DMS79 (cell line): Measurements from ENCODE around the gene TSSK3.
"Not testable (repeated sequence)": the region's sequence is repeated elsewhere in the genome, so short reads cannot be mapped to it uniquely, and the experiment has no call there.

Experiments used
- DNase-seq: peaks from one replicate; lab custom pipeline; 2025; lab: John Stamatoyannopoulos, UW

Gene TSSK3

DNA sequence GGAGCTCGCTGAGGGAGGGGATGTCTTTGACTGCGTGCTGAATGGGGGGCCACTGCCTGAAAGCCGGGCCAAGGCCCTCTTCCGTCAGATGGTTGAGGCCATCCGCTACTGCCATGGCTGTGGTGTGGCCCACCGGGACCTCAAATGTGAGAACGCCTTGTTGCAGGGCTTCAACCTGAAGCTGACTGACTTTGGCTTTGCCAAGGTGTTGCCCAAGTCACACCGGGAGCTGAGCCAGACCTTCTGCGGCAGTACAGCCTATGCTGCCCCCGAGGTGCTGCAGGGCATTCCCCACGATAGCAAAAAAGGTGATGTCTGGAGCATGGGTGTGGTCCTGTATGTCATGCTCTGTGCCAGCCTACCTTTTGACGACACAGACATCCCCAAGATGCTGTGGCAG, 1.4 kb downstream of the TSSK3 start:
- DNase-seq: no peak

DNA sequence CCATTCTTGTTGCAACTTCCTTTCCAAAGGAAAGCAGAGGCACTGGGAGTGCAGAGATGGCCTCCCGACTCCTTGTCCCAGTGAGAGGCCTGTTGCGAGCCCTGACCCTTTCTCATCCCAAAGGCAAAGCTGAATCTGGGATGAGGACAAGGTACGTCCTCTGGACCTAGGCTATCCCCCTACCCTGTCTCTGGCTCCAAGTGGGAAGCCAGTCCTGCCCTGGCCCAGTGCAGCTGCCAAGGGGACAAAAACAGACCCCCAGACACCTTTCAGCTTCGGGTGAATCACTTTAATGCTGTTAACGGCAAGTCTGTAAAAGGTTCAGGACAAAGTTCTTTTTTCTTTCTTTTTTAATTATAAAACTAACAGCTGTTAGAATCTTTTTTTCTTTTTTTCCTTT, 2.5 kb downstream of the TSSK3 start:
- DNase-seq: no peak

DNA sequence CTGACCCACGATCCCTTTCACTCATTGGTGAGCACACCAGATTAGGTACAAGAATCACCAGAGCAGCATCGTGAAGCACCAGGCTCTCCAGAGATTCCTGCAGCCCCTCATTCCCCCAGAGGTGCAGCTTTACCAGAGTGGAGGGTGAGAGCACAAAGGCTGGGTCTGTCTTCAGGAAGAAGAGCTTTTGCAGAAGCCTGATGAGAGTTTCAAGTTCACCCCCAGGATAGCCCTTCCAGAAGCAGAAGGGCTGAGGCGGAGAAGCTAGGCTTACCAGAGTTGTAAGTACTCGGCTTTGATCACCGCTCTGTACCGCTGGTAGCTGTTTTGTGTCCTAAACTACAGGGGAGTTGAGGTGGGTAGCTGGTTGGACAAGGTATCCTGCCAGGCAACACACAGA, 3.1 kb downstream of the TSSK3 start:
- DNase-seq: no peak

DNA sequence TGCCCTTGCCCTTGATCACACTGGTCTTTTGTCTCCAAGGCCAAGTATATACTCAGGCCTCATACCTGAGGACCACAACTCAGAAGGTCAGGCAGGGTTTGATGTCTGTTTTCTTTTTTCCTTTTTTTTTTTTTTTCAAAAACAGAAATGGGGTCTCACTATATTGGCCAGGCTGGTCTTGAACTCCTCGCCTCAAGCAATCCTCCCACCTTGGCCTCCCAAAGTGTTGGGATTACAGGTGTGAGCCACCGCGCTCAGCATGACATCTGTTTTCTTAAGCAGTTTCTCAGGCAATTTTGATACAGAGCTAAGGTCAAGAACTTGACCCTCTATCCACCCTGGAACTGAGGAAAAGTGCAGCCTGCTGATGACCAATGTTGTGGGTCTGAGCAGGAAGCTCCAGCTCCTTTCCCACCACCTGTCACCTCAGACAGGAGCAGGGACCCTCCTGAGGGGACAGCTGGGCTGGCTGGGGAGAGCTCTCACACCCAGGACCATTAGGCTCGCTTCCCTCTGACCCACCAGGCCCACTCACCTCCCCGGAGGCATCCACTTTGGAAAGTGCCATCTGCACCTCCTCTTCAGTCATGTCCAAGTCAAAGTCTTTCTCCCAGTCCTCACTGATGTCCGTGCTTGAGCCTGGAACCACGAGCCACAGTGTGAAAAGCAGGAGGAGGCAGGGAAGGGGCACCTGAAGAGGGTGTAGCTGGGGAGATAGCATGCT, 5.7 kb downstream of the TSSK3 start:
- no peak for DNase-seq

DNA sequence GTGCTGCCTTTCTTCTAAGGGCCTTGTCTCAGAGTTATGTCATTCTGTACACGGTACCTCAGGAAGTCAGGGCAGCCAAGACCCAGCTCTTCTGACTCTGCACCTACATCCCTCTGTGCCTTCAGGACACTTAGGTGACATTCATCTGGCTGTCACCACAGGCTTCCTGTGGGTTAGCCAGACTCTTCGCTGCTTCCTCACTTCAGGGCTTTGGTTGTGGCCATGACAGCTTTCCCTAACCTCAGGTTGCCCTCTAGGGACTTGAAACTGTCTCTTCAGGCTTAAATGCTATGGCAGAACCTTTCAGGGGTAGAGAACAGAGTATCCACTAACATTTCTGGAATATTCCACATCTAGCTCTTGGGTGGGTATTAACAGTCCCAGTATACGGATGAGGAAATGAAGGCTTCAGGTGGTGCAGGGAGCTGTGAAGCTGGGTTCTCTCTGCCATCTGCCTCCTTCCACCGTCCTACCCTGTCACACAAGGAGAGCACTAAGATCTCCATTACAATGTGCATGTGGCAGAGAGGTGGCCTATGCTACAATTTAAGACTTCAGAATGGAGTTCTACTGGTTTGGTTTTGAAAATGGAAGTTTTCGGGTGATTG, 9.9 kb downstream of the TSSK3 start:
- no peak for DNase-seq

DNA sequence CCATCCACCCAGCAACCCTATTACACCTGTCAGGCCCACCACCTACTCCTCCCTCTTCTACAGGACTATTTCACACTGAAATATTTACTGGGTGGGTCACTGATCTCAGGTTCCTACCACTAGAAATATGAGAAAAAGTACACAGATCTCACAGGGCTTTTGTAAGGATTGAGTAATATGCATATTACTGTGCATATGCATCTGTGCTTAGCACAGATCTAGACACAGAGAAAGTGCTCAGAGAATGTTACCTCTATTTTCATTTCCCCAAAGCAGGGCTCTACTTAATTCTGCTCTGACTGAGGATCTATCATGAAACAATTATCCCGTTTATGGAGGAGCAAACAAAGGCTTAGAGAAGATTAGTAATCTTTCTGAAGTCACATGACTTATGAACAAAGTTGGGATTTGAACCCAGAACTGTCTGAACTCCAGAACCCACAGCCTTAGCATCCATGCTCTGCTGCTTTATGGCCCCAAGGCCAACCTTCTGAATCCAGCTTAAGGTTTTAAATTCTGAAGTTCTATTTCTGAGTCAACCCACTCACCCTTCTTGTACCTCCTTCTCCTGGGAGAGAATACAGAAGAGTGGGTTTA, 11.8 kb downstream of the TSSK3 start:
- no peak for DNase-seq

DNA sequence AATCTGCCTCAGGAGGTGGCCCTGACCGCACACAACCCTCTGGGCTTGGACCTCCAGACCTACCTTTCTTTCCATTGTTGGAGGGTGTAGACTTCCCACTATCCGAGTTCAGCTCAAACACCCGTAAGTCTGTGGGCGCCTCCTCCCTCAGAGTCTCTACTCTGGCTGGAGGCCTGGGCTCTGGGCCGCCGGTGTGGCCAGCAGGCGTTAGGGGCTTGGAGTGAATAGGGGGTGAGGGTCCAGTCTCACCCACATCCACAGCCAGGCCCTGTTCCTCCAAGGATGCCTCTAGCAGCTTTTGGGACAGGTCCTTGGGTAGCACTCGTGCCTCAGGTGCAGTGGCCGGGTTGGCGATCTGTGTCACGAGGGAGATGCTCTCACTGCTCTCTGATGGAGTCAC, 13.9 kb downstream of the TSSK3 start:
- DNase-seq: no peak

DNA sequence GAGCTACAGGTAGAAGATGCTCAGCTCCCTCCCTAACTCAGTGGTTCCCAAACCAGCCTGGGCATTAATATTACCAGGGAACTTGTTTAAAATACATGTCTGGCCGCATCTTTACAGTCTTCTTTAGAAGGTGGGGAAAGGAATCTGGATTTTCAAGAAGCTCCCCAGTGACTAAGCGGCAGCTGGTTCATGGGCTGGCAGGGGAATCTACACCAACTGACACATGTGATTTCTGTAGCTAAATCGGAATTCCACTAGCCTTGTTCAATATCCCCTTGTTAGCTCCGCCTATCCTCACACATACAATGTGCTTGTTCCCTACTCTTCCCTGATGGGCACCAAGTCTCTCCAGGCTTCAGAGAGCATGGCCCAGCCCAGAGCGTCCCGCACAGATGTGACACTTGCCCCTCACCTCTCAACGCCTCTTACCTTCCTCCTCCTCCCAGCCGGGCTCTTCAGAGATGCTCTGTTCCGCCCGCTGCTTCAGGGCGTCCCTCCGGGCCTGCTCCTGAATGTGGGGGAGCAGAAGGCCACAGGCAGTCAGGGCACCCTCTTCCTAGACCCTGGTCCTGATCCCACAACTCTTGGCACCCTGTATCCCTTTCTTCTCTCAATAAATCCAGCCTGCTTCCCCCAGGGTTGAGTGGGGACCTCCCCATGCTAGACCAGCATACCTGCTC, 15.3 kb downstream of the TSSK3 start:
- DNase-seq: no peak

DNA sequence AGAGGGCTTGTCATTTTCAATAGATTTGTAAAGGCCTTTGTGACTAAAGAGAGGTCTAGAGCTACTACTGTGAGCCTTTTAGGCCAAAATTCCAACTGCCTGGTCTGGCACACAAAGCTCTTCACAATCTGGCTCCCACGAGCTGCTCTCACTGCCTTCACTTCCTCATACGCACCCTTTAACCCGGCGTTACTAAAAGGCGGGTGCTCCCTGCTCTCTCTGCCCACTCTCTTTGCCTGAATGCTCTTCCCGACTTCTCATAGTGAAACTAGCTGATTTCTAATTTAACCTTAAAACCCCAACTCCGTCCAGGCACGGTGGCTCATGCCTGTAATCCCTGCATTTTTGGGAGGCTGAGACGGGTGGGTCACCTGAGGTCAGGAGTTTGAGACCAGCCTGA, 17.7 kb downstream of the TSSK3 start:
- no peak for DNase-seq

DNA sequence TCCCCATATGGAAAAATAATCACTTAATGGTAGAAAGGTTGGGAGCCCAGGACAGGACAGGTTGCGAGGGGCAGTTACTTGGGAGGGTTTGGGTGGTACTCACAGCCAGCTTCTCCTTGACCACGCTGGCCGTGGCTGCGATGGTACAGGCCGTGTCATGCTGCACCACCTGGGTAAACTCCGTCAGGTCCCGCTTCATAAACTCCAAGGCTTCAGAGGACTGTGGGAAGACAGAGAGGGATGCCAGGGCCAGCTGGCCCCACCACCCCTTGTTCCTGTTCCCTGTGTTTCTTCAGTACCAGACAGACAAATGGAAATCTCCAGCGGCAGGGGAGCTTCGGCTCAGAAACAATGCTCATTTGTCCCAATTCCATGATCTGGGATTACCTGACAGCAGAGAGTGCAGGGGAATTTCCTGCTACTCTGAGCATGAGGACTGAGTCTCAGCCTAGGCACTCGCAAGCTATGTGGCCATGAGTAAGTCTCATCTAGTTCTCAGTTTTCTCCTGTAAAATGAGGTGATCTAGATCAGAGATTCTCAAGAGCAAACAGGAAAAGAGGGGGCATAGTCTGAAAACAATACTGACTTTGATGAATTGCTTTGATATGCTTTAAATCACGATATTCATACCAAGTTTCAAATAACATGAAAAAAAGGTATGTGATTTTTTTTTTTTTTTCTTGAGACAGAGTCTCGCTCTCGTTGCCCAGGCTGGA, 24.5 kb downstream of the TSSK3 start:
- DNase-seq: no peak

DNA sequence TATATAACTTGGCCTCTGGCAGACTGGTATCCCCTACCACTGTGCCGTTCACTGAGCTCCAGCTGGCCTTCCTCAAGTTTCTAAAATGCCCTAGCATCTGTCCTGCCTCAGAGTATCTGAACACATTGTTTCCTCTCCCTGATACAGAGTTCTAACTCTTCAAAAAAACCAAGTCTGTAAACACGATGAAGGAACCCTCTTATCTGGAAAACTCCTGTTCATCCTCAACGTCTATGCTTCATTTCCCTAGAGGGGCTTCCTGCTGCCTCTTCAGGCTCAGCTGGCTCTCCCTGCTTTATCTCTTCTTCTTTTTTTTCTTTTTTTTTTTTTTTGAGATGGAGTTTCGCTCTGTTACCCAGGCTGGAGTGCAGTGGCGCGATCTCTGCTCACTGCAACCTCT, 26.3 kb downstream of the TSSK3 start:
- no peak for DNase-seq

DNA sequence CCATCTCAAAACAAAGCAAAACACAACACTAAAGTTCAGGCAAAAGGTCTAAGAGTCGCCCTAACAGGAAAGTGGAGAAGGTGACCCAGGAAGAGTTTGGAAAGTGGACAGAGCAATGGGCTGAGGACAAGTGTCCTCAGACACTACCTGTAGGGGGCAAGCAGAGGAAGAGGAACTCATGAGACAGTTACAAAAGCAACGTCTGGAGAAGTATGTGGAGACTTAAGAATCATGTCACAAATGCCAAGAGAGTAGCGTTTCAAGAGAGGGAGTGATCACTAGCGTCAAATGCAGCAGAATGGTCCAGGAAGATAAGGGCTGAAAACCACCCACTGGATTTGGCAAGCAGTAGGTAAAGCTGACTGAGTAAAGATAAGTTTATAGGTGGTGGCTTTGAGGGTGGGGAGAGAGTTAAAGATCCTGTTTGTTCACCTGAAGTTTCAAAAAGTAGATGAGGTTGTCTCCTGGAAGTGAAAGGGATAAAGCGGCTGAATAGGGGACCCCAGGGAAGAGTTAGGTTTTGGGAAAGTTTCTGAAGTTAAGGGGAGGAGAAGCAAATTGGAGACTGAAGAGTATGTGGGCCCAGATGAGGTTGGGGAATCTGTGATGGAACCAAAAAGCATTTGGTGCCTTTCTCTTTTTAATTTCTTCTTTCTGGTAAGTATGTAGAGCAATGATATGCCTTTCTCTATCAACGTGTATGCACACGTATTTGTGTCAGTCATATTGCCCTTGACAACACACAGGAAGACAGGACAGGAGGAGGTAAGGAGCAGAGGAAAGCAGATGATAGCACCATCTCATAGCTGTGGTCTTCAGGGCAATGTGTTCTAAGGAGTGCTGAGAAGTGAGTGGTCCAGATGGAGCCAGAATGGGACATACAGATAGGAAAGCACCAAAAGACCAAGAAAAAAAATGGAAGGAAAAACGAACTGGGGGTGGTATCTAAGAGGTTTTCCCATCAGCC, 28.8 kb downstream of the TSSK3 start:
- DNase-seq: no peak

DNA sequence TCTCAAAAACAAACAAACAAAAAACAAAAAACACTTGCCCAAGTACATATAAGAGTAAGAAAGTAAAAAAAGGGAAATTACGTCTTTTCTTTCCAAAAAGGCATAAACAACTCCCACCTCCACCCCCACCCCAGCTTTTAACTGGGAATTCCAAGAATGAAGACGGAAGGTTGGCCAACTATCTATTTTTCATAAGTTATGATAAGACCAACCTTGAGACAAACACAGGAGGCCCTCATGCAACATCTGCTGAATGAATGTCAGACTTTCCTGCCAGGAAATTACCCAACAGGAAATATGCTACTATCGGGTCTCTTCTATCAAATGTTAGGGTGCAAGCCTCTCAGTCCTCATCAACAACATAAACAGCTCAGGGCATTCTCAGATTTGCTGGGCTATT, 30.0 kb downstream of the TSSK3 start:
- no peak for DNase-seq

DNA sequence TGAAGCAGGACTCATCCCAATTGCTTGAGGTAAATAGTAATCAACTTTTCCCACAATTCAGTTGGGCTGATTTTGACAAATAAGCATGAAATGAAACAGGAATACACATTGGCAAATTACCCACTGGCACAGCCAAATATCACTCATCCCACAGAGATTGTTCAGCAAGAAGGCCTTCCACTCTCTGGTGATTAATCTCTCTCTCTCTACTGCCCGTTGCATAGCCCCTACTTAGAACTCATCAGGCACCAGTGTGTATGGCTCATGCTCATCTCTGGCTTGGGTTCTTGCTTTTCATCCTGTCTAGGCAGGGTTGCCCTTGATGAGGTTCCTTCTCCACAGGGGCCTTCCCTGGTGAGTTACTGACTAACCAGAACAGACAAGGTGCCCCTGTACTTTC, 30.8 kb downstream of the TSSK3 start:
- no peak for DNase-seq

DNA sequence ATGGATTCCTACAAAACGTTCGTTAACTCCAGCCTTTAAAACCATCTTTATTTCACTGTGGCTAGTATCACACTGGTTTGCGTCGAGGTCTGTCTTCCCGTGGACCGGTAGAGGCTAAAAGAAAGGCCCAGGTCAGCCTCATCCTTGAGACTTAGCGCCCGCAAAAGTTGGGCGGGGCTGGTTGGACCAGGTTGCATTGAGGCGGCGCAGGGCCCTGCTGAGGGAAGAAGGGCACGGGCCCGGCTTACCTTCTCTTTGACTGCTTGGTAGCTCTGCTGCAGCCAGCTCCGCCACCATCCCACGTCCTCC, 31.4 kb downstream of the TSSK3 start:
- DNase-seq: no peak

DNA sequence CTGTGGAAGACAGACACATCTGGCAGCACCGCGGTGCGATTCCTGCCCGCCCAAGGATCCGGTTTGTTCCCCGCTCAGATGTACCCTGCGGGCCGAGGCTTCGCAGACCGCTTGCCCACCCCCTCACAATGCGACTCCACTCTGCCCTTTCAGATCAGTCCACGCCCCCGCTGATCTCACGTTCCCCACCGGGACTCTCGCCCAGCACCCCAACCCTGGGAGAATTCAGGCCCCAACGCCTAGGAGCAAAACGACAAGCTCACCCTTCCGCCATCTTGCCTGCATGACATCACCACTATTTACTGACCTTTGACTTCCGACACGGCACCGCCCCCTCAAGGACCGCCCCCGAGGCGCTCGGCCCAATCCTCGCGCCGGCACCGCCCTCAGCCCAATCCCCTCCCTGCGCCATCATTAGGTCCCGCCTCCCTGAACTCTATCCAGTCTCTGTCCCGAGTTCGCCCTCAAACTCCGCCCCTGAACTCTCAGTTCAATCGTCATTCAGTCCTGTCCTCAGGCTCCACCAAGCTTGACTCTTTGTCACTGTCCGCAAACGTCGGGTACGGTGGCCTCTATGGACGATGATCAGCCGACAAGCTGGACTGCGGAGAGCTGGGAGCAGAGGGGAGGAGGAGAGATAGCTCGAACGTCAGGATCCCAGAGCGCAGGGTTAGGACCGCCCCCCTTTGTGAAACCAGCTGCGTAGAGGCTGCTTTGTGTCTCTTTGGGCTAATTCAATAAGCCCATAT, 32.0 kb downstream of the TSSK3 start, which contains the start of gene BSDC1:
BSDC1 (minus strand) TSS at position 301 of the 749 bp plus-strand sequence; CDS start at position 274, 27 bp downstream.
- DNase-seq: peak; percentile 100

DNA sequence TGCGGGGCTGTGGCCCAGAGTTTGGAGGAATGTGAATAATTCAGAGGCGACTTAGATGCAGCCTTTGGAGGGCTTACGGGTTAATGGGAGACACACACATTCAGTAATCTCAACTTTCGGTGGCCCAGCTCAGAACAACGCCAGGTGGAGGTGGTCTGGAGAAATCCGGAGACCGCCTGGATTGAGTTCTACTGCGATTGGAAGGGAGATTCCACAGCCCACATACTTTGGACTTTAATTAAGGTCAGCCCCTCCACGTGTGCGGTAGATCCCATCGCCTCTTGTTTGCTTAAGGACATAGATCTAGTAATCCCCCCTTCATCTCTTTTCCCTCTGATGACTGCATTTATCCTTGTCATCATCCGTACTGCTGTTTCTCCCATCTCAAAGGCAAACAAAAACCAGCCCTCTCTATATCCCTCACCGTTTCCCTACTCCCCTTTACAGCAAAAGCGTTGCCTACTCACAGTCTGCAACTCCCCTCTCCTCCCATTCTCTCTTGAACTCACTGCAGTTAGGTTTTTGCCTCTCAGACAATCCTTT, 32.6 kb downstream of the TSSK3 start:
- DNase-seq: peak; percentile 71

DNA sequence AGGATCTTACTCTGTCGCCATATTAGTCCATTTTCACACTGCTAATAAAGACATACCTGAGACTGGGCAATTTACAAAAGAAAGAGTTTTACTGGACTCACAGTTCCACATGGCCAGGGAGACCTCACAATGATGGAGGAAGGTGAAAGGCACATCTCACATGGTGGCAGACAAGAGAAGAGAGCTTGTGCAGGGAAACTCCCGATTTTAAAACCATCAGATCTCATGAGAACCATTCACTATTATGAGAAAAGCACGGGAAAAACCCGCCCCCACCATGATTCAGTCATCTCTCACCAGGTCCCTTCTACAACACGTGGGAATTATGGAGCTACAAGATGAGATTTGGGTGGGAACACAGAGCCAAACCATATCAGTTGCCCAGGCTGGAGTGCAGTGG, 34.2 kb downstream of the TSSK3 start:
- DNase-seq: not testable (repeated sequence)

DNA sequence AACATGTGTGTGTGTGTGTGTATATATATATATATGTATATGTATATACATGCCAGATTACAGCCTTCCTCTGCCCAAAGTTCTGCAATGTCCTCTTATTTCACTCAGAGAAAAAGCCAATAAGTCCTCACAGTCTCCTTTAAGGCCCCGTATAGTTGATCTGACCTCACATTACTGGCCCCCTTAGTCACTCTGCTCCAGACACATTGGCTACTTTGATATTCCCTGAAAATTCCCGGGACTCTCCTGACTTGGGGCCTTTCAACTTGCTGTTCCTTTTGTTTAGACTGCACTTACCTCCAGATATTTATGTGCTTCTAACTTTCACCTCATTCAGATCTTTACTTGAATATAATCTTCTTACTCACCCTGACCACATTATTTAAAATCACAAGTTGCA, 36.1 kb downstream of the TSSK3 start:
- no peak for DNase-seq

DNA sequence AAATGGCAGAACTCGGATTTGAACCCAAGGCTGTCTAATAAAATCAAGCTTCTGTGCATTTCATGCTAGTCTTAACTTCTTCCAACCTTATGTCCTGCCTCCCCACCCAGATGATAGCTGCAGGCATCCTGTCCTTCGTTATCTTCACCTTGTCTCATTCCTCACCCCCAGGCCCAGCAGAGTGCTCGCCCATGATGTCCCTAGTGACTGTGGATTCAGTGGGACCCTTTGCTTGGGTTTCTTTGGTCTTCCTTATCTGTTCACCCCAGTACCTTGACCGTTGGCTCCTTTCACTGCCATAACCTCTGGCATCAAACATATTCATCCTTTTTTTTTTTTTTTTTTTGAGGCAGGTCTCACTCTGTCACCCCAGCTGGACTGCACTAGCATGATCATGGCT, 37.5 kb downstream of the TSSK3 start:
- no peak for DNase-seq
